ENCODE measurements around the gene VMAC. TPM values are rescaled to one million over a fixed set of nuclear protein-coding genes. Genes with fewer than 3 reads are reported as not detected.

VMAC gene
- total RNA-seq, 1 experiment from 2014 or later, result 3.0 TPM

- no peak for DNase-seq (ENCODE audit: low spot score)
These were observed 24.5 kb downstream of the VMAC start for GRCh38 chr19:5929179-5929578.

- no peak for DNase-seq (ENCODE audit: low spot score)
These were observed 25.0 kb downstream of the VMAC start for GRCh38 chr19:5929625-5930024.

GRCh38 chr19:5931251-5931650 is 26.6 kb downstream of the VMAC start:
- DNase-seq (ENCODE audit: low spot score), result no peak

- no peak for DNase-seq (ENCODE audit: low spot score)
These were observed 27.5 kb downstream of the VMAC start for GRCh38 chr19:5932146-5932545.

- no peak for DNase-seq (ENCODE audit: low spot score)
These were observed 28.1 kb downstream of the VMAC start for GRCh38 chr19:5932609-5933262.

- DNase-seq (ENCODE audit: low spot score), result no peak
These were observed 28.9 kb downstream of the VMAC start for GRCh38 chr19:5933391-5934068.

- no peak for DNase-seq (ENCODE audit: low spot score)
These were observed 29.4 kb downstream of the VMAC start for GRCh38 chr19:5934069-5934401.

GRCh38 chr19:5934774-5935472 is 30.3 kb downstream of the VMAC start:
- no peak for DNase-seq (ENCODE audit: low spot score)

- DNase-seq (ENCODE audit: low spot score), result no peak
These were observed 31.0 kb downstream of the VMAC start for GRCh38 chr19:5935473-5936291.

GRCh38 chr19:5936292-5936592 is 31.6 kb downstream of the VMAC start:
- no peak for DNase-seq (ENCODE audit: low spot score)

GRCh38 chr19:5937550-5937949 is 32.9 kb downstream of the VMAC start:
- DNase-seq (ENCODE audit: low spot score), result no peak

GRCh38 chr19:5940260-5941208 is 35.9 kb downstream of the VMAC start:
- no peak for DNase-seq (ENCODE audit: low spot score)

GRCh38 chr19:5941673-5942072 is 37.0 kb downstream of the VMAC start:
- DNase-seq (ENCODE audit: low spot score), result no peak

- no peak for DNase-seq (ENCODE audit: low spot score)
These were observed 38.4 kb downstream of the VMAC start for GRCh38 chr19:5943045-5943444.

- DNase-seq (ENCODE audit: low spot score), result no peak
These were observed 39.0 kb downstream of the VMAC start for GRCh38 chr19:5943623-5944022.

- DNase-seq (ENCODE audit: low spot score), result no peak
These were observed 42.8 kb downstream of the VMAC start for GRCh38 chr19:5947435-5947834.

GRCh38 chr19:5948752-5949564 is 44.3 kb downstream of the VMAC start:
- no peak for DNase-seq (ENCODE audit: low spot score)

GRCh38 chr19:5949792-5950305 is 45.2 kb downstream of the VMAC start:
- DNase-seq (ENCODE audit: low spot score), result no peak

- DNase-seq (ENCODE audit: low spot score), result no peak
These were observed 46.1 kb downstream of the VMAC start for GRCh38 chr19:5950741-5951140.

GRCh38 chr19:5951338-5951861 is 46.7 kb downstream of the VMAC start:
- DNase-seq (ENCODE audit: low spot score), result no peak
